PFSK-1 (cell line): ENCODE results near the gene KREMEN1.

Experiments used
- FOXP2 ChIP-seq: optimal IDR thresholded peaks from 2 replicates; pipeline ENCODE3; 2011; ENCODE audit warnings: borderline replicate concordance, control low read depth, inconsistent platforms; ENCODE audit not compliant: insufficient read depth; ENCODE audit errors: extremely low read length, extremely low read depth
- POLR2AphosphoS5 ChIP-seq: IDR thresholded peaks from 2 replicates; pipeline ENCODE4 v1.6.1; 2012; ENCODE audit warnings: low read depth, mild to moderate bottlenecking, control low read depth, low read length, moderate library complexity
- SIN3A ChIP-seq: IDR thresholded peaks from 2 replicates; pipeline ENCODE4 v1.6.1; 2012; ENCODE audit warnings: mild to moderate bottlenecking, low read length, moderate library complexity, borderline replicate concordance; ENCODE audit not compliant: insufficient read depth
- TAF1 ChIP-seq: IDR thresholded peaks from 2 replicates; pipeline ENCODE4 v1.6.1; 2012; ENCODE audit warnings: low read length, control low read depth, borderline replicate concordance; ENCODE audit not compliant: insufficient read depth
- TF ChIP-seq, protein P1 (sequence below), 2 experiments: IDR thresholded peaks; 2 replicates each; pipeline versions ENCODE4 v1.6.1 to v1.8.0; 2011 to 2012; ENCODE audit warnings: low read depth in 2 of 2, low read length in 2 of 2, control low read depth in 1 of 2, inconsistent platforms in 1 of 2, mild to moderate bottlenecking in 1 of 2, moderate library complexity in 1 of 2; ENCODE audit not compliant: insufficient read depth in 1 of 2

KREMEN1 gene

DNA sequence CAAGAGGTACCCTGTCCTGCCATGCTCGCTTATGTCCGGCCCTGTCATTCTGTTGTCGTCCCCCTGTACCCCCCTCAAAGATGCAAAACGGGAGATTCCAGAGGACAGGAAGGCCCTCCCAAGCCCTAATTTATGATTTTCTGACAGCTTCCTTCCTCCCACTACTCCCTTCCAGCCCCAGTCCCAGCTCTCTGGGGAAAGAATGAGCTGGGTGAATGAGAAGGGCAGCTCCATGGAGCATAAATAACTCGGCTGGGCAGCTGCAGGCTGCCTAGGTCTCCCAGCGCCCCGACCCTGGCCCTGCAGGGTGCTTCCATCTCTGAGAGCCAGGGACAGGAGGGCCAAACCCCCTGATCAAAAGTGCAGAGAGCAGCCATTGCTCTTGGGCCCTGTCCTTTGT is 128.9 kb downstream of the KREMEN1 start:
- TF ChIP-seq POLR2AphosphoS5 (no peak), SIN3A (no peak), FOXP2 (no peak), TAF1 (no peak)
- TF ChIP-seq, protein P1, sequence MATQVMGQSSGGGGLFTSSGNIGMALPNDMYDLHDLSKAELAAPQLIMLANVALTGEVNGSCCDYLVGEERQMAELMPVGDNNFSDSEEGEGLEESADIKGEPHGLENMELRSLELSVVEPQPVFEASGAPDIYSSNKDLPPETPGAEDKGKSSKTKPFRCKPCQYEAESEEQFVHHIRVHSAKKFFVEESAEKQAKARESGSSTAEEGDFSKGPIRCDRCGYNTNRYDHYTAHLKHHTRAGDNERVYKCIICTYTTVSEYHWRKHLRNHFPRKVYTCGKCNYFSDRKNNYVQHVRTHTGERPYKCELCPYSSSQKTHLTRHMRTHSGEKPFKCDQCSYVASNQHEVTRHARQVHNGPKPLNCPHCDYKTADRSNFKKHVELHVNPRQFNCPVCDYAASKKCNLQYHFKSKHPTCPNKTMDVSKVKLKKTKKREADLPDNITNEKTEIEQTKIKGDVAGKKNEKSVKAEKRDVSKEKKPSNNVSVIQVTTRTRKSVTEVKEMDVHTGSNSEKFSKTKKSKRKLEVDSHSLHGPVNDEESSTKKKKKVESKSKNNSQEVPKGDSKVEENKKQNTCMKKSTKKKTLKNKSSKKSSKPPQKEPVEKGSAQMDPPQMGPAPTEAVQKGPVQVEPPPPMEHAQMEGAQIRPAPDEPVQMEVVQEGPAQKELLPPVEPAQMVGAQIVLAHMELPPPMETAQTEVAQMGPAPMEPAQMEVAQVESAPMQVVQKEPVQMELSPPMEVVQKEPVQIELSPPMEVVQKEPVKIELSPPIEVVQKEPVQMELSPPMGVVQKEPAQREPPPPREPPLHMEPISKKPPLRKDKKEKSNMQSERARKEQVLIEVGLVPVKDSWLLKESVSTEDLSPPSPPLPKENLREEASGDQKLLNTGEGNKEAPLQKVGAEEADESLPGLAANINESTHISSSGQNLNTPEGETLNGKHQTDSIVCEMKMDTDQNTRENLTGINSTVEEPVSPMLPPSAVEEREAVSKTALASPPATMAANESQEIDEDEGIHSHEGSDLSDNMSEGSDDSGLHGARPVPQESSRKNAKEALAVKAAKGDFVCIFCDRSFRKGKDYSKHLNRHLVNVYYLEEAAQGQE (IDR thresholded peaks at IDR 0.05; ENCODE audit: insufficient read depth in 1 of 2, low read depth in 2 of 2, low read length in 2 of 2): no peak

DNA sequence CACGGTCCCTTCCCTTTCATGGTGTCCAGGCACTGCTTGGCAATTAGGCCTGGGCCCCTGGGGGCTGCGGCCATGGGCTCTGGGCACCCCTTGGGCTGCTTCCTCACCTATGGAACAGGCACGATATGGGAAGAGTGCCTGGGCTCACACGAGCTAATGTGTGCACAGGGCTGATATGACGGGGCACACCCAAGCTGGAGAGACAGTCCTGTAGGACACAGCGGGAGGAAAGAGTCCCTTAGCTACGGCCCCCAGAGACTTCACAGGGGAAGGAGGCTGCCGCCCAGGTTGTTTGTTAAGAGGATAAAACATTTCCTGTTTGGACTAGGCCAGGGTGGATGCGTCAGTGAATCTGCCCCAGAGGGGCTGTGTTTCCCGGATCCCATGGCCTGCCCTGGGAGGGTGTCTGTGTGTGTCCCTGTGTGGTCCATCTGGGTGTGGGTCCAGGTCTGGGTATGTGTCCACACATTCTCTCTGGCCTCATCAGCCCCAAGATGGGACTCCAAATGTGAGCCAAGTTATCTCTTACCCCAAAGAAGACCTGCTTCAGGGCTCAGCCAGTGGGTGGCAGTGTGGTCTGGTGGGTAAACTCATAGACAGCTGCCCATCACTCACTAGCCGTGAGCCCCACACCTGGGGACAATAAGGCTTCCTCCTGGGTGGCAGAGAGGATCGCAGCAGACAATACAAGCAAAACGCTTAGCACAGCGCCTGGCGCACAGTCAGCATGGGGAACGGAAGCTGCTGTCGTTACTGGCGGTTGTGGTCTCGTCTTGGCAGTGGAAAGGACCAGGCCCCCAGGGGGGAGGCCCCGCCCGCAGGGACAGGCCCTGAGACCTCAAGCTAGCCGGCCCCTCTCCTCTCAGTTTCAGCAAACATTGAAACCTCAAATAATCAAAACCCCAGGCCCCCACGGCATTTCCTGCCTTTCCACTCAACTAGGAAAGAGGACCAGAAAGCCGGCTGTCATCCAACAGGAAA is 129.7 kb downstream of the KREMEN1 start:
- TF ChIP-seq, protein P1 (IDR thresholded peaks at IDR 0.05; ENCODE audit: insufficient read depth in 1 of 2, low read depth in 2 of 2, low read length in 2 of 2): no peak
- no peak for TF ChIP-seq TAF1
- TF ChIP-seq POLR2AphosphoS5: no peak
- no peak for TF ChIP-seq FOXP2
- TF ChIP-seq SIN3A: no peak

DNA sequence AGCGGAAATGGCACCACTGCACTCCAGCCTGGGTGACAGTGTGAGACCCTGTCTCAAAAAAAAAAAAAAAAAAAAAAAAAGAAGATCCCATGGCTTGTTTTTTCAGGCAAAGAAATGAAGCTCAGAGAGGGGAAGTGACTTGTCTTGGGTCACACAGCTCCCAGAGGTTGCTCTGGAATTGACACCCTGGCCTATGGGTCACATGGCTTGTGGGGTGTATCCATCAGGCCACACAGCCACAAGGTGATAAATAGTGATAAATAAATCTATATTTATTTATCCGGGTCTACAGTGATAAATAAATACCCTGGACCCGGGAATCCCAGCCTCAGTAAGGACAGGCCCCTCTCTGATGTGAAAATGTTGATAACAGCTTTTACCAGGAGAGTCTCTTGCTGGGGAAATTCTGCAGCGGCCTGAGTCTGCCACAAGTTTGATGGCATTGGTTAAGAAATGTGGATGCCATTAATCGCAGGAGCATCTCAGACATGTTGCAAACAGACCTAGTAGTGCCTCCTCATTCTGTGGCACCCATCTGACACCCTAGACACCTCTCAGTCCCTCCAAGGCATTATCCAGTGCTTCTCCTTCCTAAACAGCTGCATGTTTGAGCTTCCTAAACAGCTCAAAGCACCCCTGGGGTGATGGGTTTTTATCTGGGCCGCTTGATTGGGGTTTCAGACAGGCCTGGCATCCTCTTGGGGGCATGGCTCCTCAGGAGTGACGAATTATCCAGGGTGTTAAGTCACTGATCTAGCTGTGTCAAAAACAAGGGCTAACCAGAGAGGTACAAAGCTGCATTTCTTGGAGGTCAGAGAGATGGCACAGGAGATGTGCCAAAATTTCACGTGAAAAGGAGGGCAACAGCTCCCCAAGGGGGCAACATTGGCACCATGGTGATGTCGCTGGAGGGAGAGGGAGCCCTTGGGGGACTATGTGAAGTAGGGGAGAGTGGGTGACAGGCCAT is 130.9 kb downstream of the KREMEN1 start:
- TF ChIP-seq, protein P1 (IDR thresholded peaks at IDR 0.05; ENCODE audit: insufficient read depth in 1 of 2, low read depth in 2 of 2, low read length in 2 of 2): no peak
- TF ChIP-seq SIN3A: no peak
- TF ChIP-seq TAF1: no peak
- TF ChIP-seq POLR2AphosphoS5: no peak
- no peak for TF ChIP-seq FOXP2

DNA sequence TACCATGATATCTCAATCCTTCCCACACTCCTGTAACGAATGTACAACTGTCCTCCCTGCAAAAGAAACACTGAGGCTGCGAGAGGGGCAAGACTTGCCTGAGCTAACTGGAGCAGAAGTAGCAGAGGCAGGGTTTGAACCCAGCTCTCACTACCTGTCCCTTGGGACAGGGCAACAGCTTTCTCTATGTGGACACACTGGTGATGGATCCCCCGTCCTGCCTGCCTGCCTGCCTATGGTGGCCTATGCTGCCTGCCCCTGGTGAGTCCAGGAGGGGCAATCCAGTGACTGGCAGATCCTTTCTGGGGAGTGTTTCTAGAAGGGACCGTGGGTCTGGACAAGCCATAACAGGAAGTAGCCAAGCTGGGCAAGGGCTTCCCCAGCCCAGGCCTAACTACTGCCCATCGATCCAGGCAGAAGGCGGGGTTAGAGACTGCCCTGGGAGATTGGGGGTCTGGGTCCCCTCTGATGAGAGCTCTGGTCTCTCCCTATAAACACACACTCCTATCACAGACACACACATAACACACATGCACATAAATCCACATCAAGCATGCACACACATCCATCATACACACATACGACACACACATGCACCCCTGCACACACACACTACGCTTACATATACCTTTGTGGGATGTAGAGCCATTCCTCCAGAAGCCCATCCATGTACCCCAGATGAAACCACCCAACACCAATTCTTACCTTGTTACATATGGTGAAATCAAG is 131.8 kb downstream of the KREMEN1 start:
- TF ChIP-seq FOXP2 (no peak), TAF1 (no peak), POLR2AphosphoS5 (no peak), SIN3A (no peak)
- TF ChIP-seq, protein P1 (IDR thresholded peaks at IDR 0.05; ENCODE audit: insufficient read depth in 1 of 2, low read depth in 2 of 2, low read length in 2 of 2): no peak
